ENCODE data around the gene MBD5.

Gene MBD5

GRCh38 chr2:148218326-148219075 is 197.6 kb downstream of the MBD5 start:
- no peak for DNase-seq (ENCODE audit: low read depth in 3 of 3)

GRCh38 chr2:148221166-148221565 is 200.3 kb downstream of the MBD5 start:
- no peak for DNase-seq (ENCODE audit: low read depth in 3 of 3)

GRCh38 chr2:148221926-148222325 is 201.0 kb downstream of the MBD5 start:
- DNase-seq (ENCODE audit: low read depth in 3 of 3), result no peak

GRCh38 chr2:148231858-148232257 is 211.0 kb downstream of the MBD5 start:
- no peak for DNase-seq (ENCODE audit: low read depth in 3 of 3)

GRCh38 chr2:148234143-148234542 is 213.3 kb downstream of the MBD5 start:
- no peak for DNase-seq (ENCODE audit: low read depth in 3 of 3)

GRCh38 chr2:148237911-148238310 is 217.0 kb downstream of the MBD5 start:
- DNase-seq (ENCODE audit: low read depth in 3 of 3), result no peak

- no peak for DNase-seq (ENCODE audit: low read depth in 3 of 3)
Observed at GRCh38 chr2:148238561-148238960, 217.7 kb downstream of the MBD5 start.

GRCh38 chr2:148240838-148241237 is 219.9 kb downstream of the MBD5 start:
- no peak for DNase-seq (ENCODE audit: low read depth in 3 of 3)

GRCh38 chr2:148244593-148245292 is 223.9 kb downstream of the MBD5 start:
- no peak for DNase-seq (ENCODE audit: low read depth in 3 of 3)

GRCh38 chr2:148251993-148252392 is 231.1 kb downstream of the MBD5 start:
- no peak for DNase-seq (ENCODE audit: low read depth in 3 of 3)

- DNase-seq (ENCODE audit: low read depth in 3 of 3), result no peak
Observed at GRCh38 chr2:148252646-148253045, 231.8 kb downstream of the MBD5 start.

GRCh38 chr2:148253685-148254084 is 232.8 kb downstream of the MBD5 start:
- DNase-seq (ENCODE audit: low read depth in 3 of 3), result no peak

GRCh38 chr2:148255929-148256328 is 235.0 kb downstream of the MBD5 start:
- DNase-seq (ENCODE audit: low read depth in 3 of 3), result no peak

- DNase-seq (ENCODE audit: low read depth in 3 of 3), result no peak
Observed at GRCh38 chr2:148257276-148257675, 236.4 kb downstream of the MBD5 start.

GRCh38 chr2:148258124-148258523 is 237.2 kb downstream of the MBD5 start:
- DNase-seq (ENCODE audit: low read depth in 3 of 3), result no peak

GRCh38 chr2:148259674-148260073 is 238.8 kb downstream of the MBD5 start:
- no peak for DNase-seq (ENCODE audit: low read depth in 3 of 3)

- no peak for DNase-seq (ENCODE audit: low read depth in 3 of 3)
Observed at GRCh38 chr2:148263890-148264289, 243.0 kb downstream of the MBD5 start.

GRCh38 chr2:148273158-148273691 is 252.3 kb downstream of the MBD5 start:
- DNase-seq (ENCODE audit: low read depth in 3 of 3), result no peak

- DNase-seq (ENCODE audit: low read depth in 3 of 3), result no peak
Observed at GRCh38 chr2:148279216-148279615, 258.3 kb downstream of the MBD5 start.

- DNase-seq (ENCODE audit: low read depth in 3 of 3), result no peak
Observed at GRCh38 chr2:148282201-148282600, 261.3 kb downstream of the MBD5 start.

GRCh38 chr2:148292431-148292830 is 271.5 kb downstream of the MBD5 start:
- no peak for DNase-seq (ENCODE audit: low read depth in 3 of 3)

GRCh38 chr2:148298196-148298595 is 277.3 kb downstream of the MBD5 start:
- DNase-seq (ENCODE audit: low read depth in 3 of 3), result no peak

- no peak for DNase-seq (ENCODE audit: low read depth in 3 of 3)
Observed at GRCh38 chr2:148299616-148300015, 278.7 kb downstream of the MBD5 start.
